Neuronal stem cell (in vitro differentiated cells): ENCODE measurements around the gene HOXC4.
"Not testable (repeated sequence)": the region's sequence is repeated elsewhere in the genome, so short reads cannot be mapped to it uniquely, and the experiment has no call there.

Source experiments
- DNase-seq: peaks from one replicate; pipeline ENCODE4 v3.0.0-alpha.2; 2013; ENCODE audit warnings: low spot score
- H2AFZ ChIP-seq: one replicate; pipeline ENCODE4 v1.6.1; 2013; ENCODE audit warnings: mild to moderate bottlenecking, low read length, inconsistent platforms
- H2AK5ac ChIP-seq: 2 replicates; pipeline ENCODE4 v1.6.1; 2013; ENCODE audit warnings: low read depth, mild to moderate bottlenecking, inconsistent platforms, low read length, moderate library complexity, mixed read lengths
- H2BK120ac ChIP-seq: 2 replicates; pipeline ENCODE4 v1.6.1; 2013; ENCODE audit warnings: low read depth, mild to moderate bottlenecking, inconsistent platforms, low read length, moderate library complexity, mixed read lengths
- H2BK12ac ChIP-seq: one replicate; pipeline ENCODE4 v1.6.1; 2013; ENCODE audit warnings: low read length, inconsistent platforms
- H2BK15ac ChIP-seq: 2 replicates; pipeline ENCODE4 v1.6.1; 2013; ENCODE audit warnings: mild to moderate bottlenecking, low read length, inconsistent platforms, mixed read lengths
- H2BK5ac ChIP-seq: one replicate; pipeline ENCODE4 v1.6.1; 2013; ENCODE audit warnings: inconsistent platforms, mild to moderate bottlenecking, low read length, moderate library complexity
- H3K14ac ChIP-seq: one replicate; pipeline ENCODE4 v1.6.1; 2013; ENCODE audit warnings: low read length, inconsistent platforms
- H3K18ac ChIP-seq: 2 replicates; pipeline ENCODE4 v1.6.1; 2013; ENCODE audit warnings: low read length, inconsistent platforms
- H3K23ac ChIP-seq: 2 replicates; pipeline ENCODE4 v1.6.1; 2013; ENCODE audit warnings: low read depth, mild to moderate bottlenecking, mixed read lengths, low read length, inconsistent platforms; ENCODE audit not compliant: poor library complexity
- H3K27ac ChIP-seq: replicated peaks from 3 replicates; pipeline ENCODE4 v1.5.1; 2013; ENCODE audit warnings: low read length, inconsistent platforms
- H3K27me3 ChIP-seq, 3 experiments: 2 replicates each; pipeline ENCODE4 v1.6.1; 2013; ENCODE audit warnings: low read length in 3 of 3, mild to moderate bottlenecking in 2 of 3, inconsistent platforms in 1 of 3, low read depth in 1 of 3, mixed read lengths in 1 of 3, moderate library complexity in 1 of 3; ENCODE audit not compliant: control insufficient read depth in 3 of 3, insufficient read depth in 3 of 3
- H3K36me3 ChIP-seq, 2 donors: replicated peaks in 1 of 2; 2 replicates each; pipeline ENCODE4 v1.6.1; 2013; ENCODE audit warnings: low read length in 2 of 2; ENCODE audit not compliant: control insufficient read depth in 2 of 2, insufficient read depth in 2 of 2
- H3K4ac ChIP-seq: 2 replicates; pipeline ENCODE4 v1.6.1; 2013; ENCODE audit warnings: inconsistent platforms, mild to moderate bottlenecking, low read length, moderate library complexity
- H3K4me1 ChIP-seq, 2 donors: 1 replicate in 1 of 2; 2 replicates in 1 of 2; pipeline ENCODE4 v1.6.1; 2013; ENCODE audit warnings: low read length in 2 of 2, low read depth in 1 of 2; ENCODE audit not compliant: control insufficient read depth in 2 of 2, insufficient read depth in 1 of 2
- H3K4me2 ChIP-seq: one replicate; pipeline ENCODE4 v1.6.1; 2013; ENCODE audit warnings: mild to moderate bottlenecking, low read length, inconsistent platforms; ENCODE audit not compliant: insufficient read depth, poor library complexity, severe bottlenecking
- H3K4me3 ChIP-seq, 2 donors: 2 replicates each; pipeline ENCODE4 v1.5.1; 2013; ENCODE audit warnings: low read length in 2 of 2, mild to moderate bottlenecking in 2 of 2, inconsistent platforms in 1 of 2, moderate library complexity in 1 of 2
- H3K79me1 ChIP-seq: one replicate; pipeline ENCODE4 v1.6.1; 2013; ENCODE audit warnings: low read depth, mild to moderate bottlenecking, inconsistent platforms, low read length, moderate library complexity
- H3K9ac ChIP-seq: one replicate; pipeline ENCODE4 v1.6.1; 2013; ENCODE audit warnings: mild to moderate bottlenecking, low read depth, low read length, inconsistent platforms; ENCODE audit not compliant: poor library complexity
- H3K9me3 ChIP-seq, 2 donors: replicated peaks in 1 of 2; 2 replicates each; pipeline versions ENCODE3 to v1.6.1; 2013; ENCODE audit warnings: low read length in 2 of 2, mild to moderate bottlenecking in 2 of 2, inconsistent platforms in 1 of 2, low read depth in 1 of 2, mixed read lengths in 1 of 2, moderate library complexity in 1 of 2; ENCODE audit not compliant: control insufficient read depth in 2 of 2, insufficient read depth in 1 of 2
- H4K8ac ChIP-seq: one replicate; pipeline ENCODE4 v1.6.1; 2013; ENCODE audit warnings: low read depth, mild to moderate bottlenecking, inconsistent platforms, low read length, moderate library complexity
- H4K91ac ChIP-seq: one replicate; pipeline ENCODE4 v1.6.1; 2013; ENCODE audit warnings: low read length, low read depth, mild to moderate bottlenecking, inconsistent platforms; ENCODE audit not compliant: poor library complexity
- WGBS, 2 donors: extraction: QIAGEN DNeasy Blood & Tissue Kit; methylation state at CpG; one replicate each; pipeline ENCODE4 v1.1.7; 2013; ENCODE audit warnings: missing lambda C conversion rate in 2 of 2, mixed read lengths in 1 of 2; ENCODE audit not compliant: insufficient read length in 2 of 2, insufficient replicate concordance in 1 of 2; ENCODE audit errors: extremely low coverage in 2 of 2; 5-methylcytosine and 5-hydroxymethylcytosine counted together

The HOXC4 gene

DNA sequence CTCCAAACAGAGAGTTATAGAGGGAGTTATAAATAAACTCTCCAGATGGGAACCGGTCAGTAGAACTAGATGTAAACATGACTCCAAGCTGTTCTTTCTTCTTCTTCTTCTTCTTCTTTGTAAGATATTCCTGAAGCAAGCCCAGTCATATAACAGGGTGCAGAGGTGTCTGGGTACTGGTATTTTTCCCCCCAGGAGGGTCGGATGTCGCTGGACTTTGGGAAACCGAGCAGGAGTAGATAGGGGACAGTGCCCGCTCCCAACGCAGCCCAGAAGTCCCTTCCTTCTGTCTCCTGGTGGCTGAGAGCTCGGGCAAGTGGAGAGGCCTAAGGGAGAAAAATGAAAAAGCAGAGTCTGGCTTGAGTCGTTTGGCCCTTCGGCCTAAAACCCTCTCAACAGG lies 25.5 kb downstream of the HOXC4 start:
- not testable (repeated sequence) for H4K91ac ChIP-seq, DNase-seq, H2AFZ ChIP-seq, H2BK15ac ChIP-seq, H3K4me3 ChIP-seq, H3K23ac ChIP-seq, H3K4me2 ChIP-seq, H2BK12ac ChIP-seq, H3K18ac ChIP-seq, H3K9ac ChIP-seq, H3K79me1 ChIP-seq, H3K14ac ChIP-seq, H3K4ac ChIP-seq, H3K9me3 ChIP-seq, H3K4me1 ChIP-seq, H2AK5ac ChIP-seq, H2BK120ac ChIP-seq, H3K27ac ChIP-seq, H2BK5ac ChIP-seq, H4K8ac ChIP-seq, H3K36me3 ChIP-seq
- WGBS, 2 donors: no CpG with 5 or more reads among the region's 9 CpGs
- H3K27me3 ChIP-seq: peaks cover 7 to 86% (median 74%) of the 10 kb centered on the region in 3 experiments

DNA sequence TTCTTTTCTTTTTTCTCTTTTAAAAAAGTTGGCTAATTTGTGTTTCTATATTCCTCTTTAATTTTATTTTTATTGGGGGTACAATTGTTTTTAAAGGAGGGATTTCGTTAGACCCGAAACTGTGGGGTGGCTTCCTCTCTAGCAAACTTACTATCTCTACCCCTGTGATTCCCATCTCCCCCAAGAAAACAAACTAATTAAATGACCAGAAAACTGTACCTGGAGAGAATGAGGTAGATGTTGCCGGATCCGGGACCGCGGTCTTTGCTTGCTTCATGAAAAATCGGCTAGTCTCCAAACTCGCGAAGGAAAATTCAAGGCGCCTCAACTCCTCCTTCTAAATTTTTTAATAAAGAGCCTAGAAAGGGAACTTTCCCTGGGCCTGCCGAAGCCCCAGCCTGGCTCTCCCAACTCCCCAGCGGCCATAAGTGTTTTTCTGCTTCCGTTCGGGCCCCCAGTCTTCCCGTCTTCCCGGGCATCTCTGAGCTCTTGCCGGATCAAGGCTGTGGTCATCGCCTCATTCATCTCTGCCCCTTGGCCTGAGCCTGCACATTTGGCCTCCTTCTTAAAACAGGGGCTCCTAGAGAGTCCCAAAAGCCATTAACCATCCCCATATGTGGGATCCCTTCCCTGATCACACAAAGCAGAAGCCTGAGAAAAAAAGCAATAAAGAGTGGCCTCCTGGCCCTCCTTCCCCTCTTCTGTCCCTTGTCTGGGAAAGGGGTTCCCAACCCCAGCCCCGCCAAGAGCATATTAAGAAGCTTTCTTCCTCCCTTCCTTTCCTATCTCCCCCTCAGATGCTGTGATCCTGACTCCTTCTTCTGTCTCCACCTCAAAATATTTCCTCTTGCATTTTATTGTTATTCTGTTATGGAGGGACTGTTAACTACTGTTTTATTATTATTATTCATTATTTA lies 26.6 kb downstream of the HOXC4 start:
- not testable (repeated sequence) for H3K79me1 ChIP-seq, H3K4me3 ChIP-seq, H2AFZ ChIP-seq, H4K8ac ChIP-seq, H3K14ac ChIP-seq, H2BK120ac ChIP-seq, H3K36me3 ChIP-seq, H3K23ac ChIP-seq, H3K27ac ChIP-seq, H4K91ac ChIP-seq, H3K4ac ChIP-seq, H3K18ac ChIP-seq, H3K9me3 ChIP-seq, H2BK5ac ChIP-seq, H3K4me1 ChIP-seq, H3K9ac ChIP-seq, H2AK5ac ChIP-seq, H3K4me2 ChIP-seq, DNase-seq, H2BK15ac ChIP-seq, H2BK12ac ChIP-seq
- WGBS, 2 donors: no CpG with 5 or more reads among the region's 19 CpGs
- peaks cover 7 to 88% (median 81%) of the 10 kb centered on the region in 3 experiments for H3K27me3 ChIP-seq

DNA sequence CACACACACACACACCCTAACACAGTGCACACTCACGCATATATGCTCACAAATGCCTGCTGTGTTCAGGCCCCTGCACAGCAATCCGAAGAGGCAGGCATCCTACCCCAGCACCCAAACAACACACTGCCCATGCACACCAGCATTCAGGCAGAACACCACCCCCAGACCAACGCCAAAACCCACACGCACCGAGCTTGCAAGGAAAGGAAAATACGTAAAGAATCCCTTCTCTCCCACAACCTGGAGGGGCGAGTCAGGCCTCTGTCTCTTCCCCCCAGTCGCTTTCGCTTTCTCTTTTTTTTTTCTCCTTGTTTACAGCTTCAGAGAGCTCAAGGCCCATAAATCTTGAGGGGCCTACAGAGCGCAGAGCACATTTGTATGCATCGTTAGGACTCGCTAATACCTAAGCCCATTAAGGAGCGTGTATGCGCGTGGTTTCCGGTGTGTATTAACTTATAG lies 27.4 kb downstream of the HOXC4 start:
- not testable (repeated sequence) for H2AK5ac ChIP-seq, H4K8ac ChIP-seq, H3K23ac ChIP-seq, H4K91ac ChIP-seq, H2BK15ac ChIP-seq, H3K4me2 ChIP-seq, H3K4me1 ChIP-seq, H3K79me1 ChIP-seq, H3K36me3 ChIP-seq, DNase-seq, H3K27ac ChIP-seq, H3K9me3 ChIP-seq, H3K18ac ChIP-seq, H3K4ac ChIP-seq, H2BK12ac ChIP-seq, H3K14ac ChIP-seq, H2BK120ac ChIP-seq, H2AFZ ChIP-seq, H3K4me3 ChIP-seq, H2BK5ac ChIP-seq, H3K9ac ChIP-seq
- no CpG with 5 or more reads among the region's 16 CpGs for WGBS, 2 donors
- H3K27me3 ChIP-seq: peaks cover 7 to 84% (median 81%) of the 10 kb centered on the region in 3 experiments

- not testable (repeated sequence) for H2BK120ac ChIP-seq, H3K4ac ChIP-seq, H2AK5ac ChIP-seq, H4K91ac ChIP-seq, DNase-seq, H3K14ac ChIP-seq, H3K36me3 ChIP-seq, H2BK15ac ChIP-seq, H3K9ac ChIP-seq, H3K9me3 ChIP-seq, H3K27ac ChIP-seq, H3K23ac ChIP-seq, H3K4me2 ChIP-seq, H3K4me1 ChIP-seq, H3K4me3 ChIP-seq, H3K79me1 ChIP-seq, H2BK5ac ChIP-seq, H2AFZ ChIP-seq, H4K8ac ChIP-seq, H2BK12ac ChIP-seq, H3K18ac ChIP-seq
- peaks cover 7 to 84% (median 81%) of the 10 kb centered on the region in 3 experiments for H3K27me3 ChIP-seq
- no CpG with 5 or more reads among the region's 35 CpGs for WGBS, 2 donors
Observed at GRCh38 chr12:54081581-54082396, 28.2 kb downstream of the HOXC4 start.
